HG03135 (cell line): Measurements from ENCODE around the gene SNAPC5.
"Not testable (repeated sequence)": the region's sequence is repeated elsewhere in the genome, so short reads cannot be mapped to it uniquely, and the experiment has no call there.

Source experiments
- ATAC-seq: cut with Tn5 transposase; IDR thresholded peaks from one replicate; pipeline ENCODE4 v1.9.1; 2021; ENCODE audit warnings: mild to moderate bottlenecking, moderate library complexity; ENCODE audit not compliant: unreplicated experiment

SNAPC5 gene

GRCh38 chr15:66461294-66461693, 36.3 kb downstream of the SNAPC5 start:
- not testable (repeated sequence) for ATAC-seq

GRCh38 chr15:66459818-66460615, 37.5 kb downstream of the SNAPC5 start:
- ATAC-seq, result no peak

GRCh38 chr15:66456211-66456610, 41.4 kb downstream of the SNAPC5 start:
- ATAC-seq, result no peak

GRCh38 chr15:66454143-66454542, 43.4 kb downstream of the SNAPC5 start:
- no peak for ATAC-seq

GRCh38 chr15:66452971-66453580, 44.5 kb downstream of the SNAPC5 start:
- no peak for ATAC-seq

GRCh38 chr15:66452420-66452819, 45.1 kb downstream of the SNAPC5 start:
- ATAC-seq, result no peak
